ENCODE data around the gene HIC2.
"Not testable (repeated sequence)": the region's sequence is repeated elsewhere in the genome, so short reads cannot be mapped to it uniquely, and the experiment has no call there.

HIC2 gene

GRCh38 chr22:21417227-21417746 is at the start of gene HIC2:
TSS of gene HIC2 (plus strand) at chr22:21417371. CDS start at chr22:21442832, 25,461 bp downstream.
- not testable (repeated sequence) for DNase-seq

- DNase-seq = not testable (repeated sequence)
Observed at GRCh38 chr22:21368603-21369310, 48.4 kb upstream of the HIC2 start.

- not testable (repeated sequence) for DNase-seq
Observed at GRCh38 chr22:21375880-21376279, 41.3 kb upstream of the HIC2 start.

- DNase-seq = not testable (repeated sequence)
Observed at GRCh38 chr22:21383701-21384467, 33.3 kb upstream of the HIC2 start, which contains the start of gene RIMBP3B. TSS of gene RIMBP3B (plus strand) at chr22:21383751. CDS start at chr22:21383859, 108 bp downstream.

GRCh38 chr22:21384468-21385357 is 32.5 kb upstream of the HIC2 start:
- DNase-seq = not testable (repeated sequence)

- DNase-seq = not testable (repeated sequence)
Observed at GRCh38 chr22:21389480-21389879, 27.7 kb upstream of the HIC2 start.

GRCh38 chr22:21390013-21390412 is 27.2 kb upstream of the HIC2 start:
- not testable (repeated sequence) for DNase-seq

GRCh38 chr22:21394613-21395012 is 22.6 kb upstream of the HIC2 start:
- DNase-seq = not testable (repeated sequence)

GRCh38 chr22:21401197-21401969 is 15.8 kb upstream of the HIC2 start:
- not testable (repeated sequence) for DNase-seq

GRCh38 chr22:21402763-21403314 is 14.3 kb upstream of the HIC2 start:
- not testable (repeated sequence) for DNase-seq

GRCh38 chr22:21407139-21407538 is 10.0 kb upstream of the HIC2 start:
- not testable (repeated sequence) for DNase-seq

GRCh38 chr22:21407792-21408191 is 9.4 kb upstream of the HIC2 start:
- not testable (repeated sequence) for DNase-seq

- DNase-seq = not testable (repeated sequence)
Observed at GRCh38 chr22:21416375-21416774, 796 bp upstream of the HIC2 start.

GRCh38 chr22:21417853-21418252 is 682 bp downstream of the HIC2 start:
- DNase-seq = not testable (repeated sequence)

GRCh38 chr22:21418974-21419638 is 1.9 kb downstream of the HIC2 start:
- not testable (repeated sequence) for DNase-seq

- DNase-seq = not testable (repeated sequence)
Observed at GRCh38 chr22:21420180-21420763, 3.1 kb downstream of the HIC2 start.

GRCh38 chr22:21424084-21424709 is 7.0 kb downstream of the HIC2 start:
- not testable (repeated sequence) for DNase-seq

GRCh38 chr22:21434378-21435233 is 17.4 kb downstream of the HIC2 start:
- not testable (repeated sequence) for DNase-seq
